Activated T-helper 17 cell treated with anti-CD3 and anti-CD28 coated beads, Interleukin-2, amount 50 U/mL, for 72 hours (primary cell): ENCODE results near the gene TMED3. TPM values are rescaled to one million over a fixed set of nuclear protein-coding genes. Genes with fewer than 3 reads are reported as not detected.

Experiments
- ATAC-seq: fragments of 150-1000 bp; cut with Tn5 transposase; replicated peaks from 2 replicates; pipeline ENCODE4 v1.10.0; 2021; ENCODE audit warnings: mild to moderate bottlenecking, moderate library complexity
- H3K27ac Mint-ChIP-seq: one replicate; pipeline ENCODE4 v1.8.0; 2022; ENCODE audit warnings: mixed read lengths
- H3K27me3 Mint-ChIP-seq: one replicate; pipeline ENCODE4 v1.8.0; 2022; ENCODE audit warnings: mixed read lengths
- H3K36me3 Mint-ChIP-seq: one replicate; pipeline ENCODE4 v1.8.0; 2022; ENCODE audit warnings: low read depth, mild to moderate bottlenecking, mixed read lengths
- H3K4me1 Mint-ChIP-seq: one replicate; pipeline ENCODE4 v1.8.0; 2022; ENCODE audit warnings: mixed read lengths
- H3K4me3 Mint-ChIP-seq: one replicate; pipeline ENCODE4 v1.8.0; 2022; ENCODE audit warnings: mild to moderate bottlenecking, mixed read lengths
- H3K9me3 Mint-ChIP-seq: one replicate; pipeline ENCODE4 v1.8.0; 2022; ENCODE audit warnings: mixed read lengths
- total RNA-seq, 2 donors: library from RNA; stranded (reverse); gene quantifications; one replicate each; pipeline ENCODE4 v1.2.3, GENCODE V29; 2022

The TMED3 gene
- total RNA-seq: 10 to 100 TPM; 41.1 to 54.1 TPM

DNA sequence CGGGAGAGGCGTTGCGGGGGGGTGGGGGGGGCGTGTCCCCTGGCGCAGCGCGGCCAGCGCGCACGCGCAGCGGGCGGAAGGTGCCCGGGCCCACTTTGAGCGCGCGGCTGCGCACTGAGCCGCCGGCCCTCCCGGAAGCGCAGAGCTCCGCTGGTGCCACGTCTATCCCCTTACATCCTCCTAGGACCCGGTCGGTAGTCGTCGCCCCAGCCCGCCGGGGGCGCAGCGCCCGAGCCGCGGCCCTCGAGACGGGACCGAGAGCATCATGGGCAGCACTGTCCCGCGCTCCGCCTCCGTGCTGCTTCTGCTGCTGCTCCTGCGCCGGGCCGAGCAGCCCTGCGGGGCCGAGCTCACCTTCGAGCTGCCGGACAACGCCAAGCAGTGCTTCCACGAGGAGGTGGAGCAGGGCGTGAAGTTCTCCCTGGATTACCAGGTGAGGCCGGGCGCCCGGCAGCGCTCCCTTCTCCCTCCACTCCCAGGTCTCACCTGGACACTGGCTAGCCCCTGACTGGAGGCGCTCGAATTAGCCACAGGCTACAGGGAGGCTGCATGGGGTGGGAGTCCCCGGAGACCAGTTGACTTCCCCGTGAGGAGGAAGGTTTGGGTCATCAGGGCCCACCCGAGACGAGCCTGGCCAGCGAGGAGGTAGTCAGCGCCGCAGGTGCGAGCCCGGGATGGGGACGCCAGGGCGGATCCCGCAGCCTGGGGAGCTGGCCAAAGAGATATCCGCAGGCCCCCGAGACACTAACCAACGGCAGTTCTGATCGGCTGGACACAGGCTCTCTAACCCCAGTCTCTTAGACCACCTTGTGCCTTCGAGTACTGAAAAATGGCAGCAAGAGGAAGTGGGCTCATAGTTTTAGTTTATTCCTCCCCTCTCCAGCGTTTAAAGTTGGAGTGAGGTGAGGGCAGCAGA is at the start of gene TMED3:
TMED3 (plus strand) TSS at position 128 of the 916 bp plus-strand sequence; CDS start at position 266, 138 bp downstream.
- H3K4me1 Mint-ChIP-seq: peaks cover 21% of the 10 kb centered on the region
- peak within 1 kb of the TSS; percentile 78 for H3K27ac Mint-ChIP-seq
- peaks cover 39% of the 10 kb centered on the region for H3K36me3 Mint-ChIP-seq
- peak within 1 kb of the TSS; percentile 86 for H3K4me3 Mint-ChIP-seq
- peaks cover 4% of the 10 kb centered on the region for H3K27me3 Mint-ChIP-seq
- no peaks in the 10 kb centered on the region for H3K9me3 Mint-ChIP-seq
- ATAC-seq: peak; percentile 98

DNA sequence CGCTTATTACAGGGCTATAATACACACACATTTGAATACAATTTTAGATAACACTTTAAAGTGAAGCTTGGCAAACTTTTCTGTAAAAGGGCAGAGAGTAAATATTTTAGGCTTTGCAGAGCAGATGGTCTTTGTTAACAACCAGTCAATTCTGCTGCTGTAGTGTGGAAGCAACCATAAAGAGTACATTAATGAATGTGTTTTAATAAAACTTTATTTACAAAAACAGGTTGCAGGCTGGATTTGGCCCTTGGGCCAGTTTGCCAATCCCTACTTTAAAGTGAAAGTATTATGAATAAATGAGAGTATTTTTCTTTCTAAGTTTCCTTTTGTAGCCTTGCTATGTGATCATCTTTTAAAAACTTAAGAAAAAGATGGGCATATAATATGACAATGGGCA is 49.1 kb upstream of the TMED3 start:
- H3K4me1 Mint-ChIP-seq: no peaks in the 10 kb centered on the region
- H3K9me3 Mint-ChIP-seq: peaks cover 5% of the 10 kb centered on the region
- H3K4me3 Mint-ChIP-seq: no peak overlapping the region
- ATAC-seq: no peak
- H3K27me3 Mint-ChIP-seq: peaks cover 21% of the 10 kb centered on the region
- H3K36me3 Mint-ChIP-seq: no peaks in the 10 kb centered on the region
- H3K27ac Mint-ChIP-seq: no peak overlapping the region

DNA sequence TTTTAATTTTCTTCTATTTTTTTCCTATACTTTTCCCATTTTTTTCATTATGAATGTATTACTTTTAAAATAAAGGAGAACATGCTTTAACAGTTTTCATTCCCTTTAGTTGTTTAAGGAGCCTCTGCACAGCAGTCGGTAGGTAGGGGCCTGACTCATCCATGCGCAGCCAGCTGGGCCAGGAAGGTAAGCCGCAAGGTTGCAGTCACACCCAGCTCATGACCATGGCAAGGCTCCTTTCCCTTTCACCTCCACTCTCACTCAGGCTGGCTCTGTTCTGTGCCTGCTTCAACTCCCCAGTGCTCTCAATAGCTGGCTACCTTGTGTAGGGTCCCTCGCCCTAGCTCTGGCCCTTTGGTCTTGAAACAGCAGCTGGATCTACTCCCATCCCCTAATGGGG is 45.7 kb upstream of the TMED3 start:
- ATAC-seq: no peak
- Mint-ChIP-seq H3K27ac (no peak overlapping the region), H3K27me3 (peaks cover 33% of the 10 kb centered on the region), H3K36me3 (no peaks in the 10 kb centered on the region), H3K4me3 (no peak overlapping the region), H3K9me3 (no peaks in the 10 kb centered on the region), H3K4me1 (no peaks in the 10 kb centered on the region)

DNA sequence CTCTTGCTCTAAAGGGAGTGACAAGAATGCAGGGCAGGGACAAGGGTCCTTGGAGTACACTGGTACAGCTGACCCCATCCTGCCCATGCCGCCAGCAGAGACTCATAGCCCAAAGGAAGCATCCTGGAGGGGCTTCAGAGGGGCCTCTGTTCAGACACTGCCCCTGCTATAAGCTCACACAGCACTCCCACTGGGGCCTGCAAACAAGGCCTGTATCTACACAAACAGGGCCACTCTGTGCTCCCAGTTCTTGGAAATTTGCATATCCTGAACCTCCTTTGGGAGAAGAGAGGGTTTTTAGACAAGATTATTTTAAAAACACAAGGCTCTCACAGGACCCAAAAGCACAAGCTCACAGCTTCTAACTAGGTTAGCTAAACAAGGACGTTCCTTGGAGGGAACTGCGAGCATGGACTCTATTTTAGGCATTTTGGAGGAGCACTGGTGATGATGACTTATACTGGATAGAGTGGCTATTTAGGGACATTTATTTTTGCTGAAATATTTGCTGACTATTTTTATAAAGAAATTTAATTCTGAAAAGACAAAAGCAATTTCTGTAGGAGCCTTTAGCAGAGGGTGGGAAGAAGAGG is 44.8 kb upstream of the TMED3 start:
- no peak for ATAC-seq
- Mint-ChIP-seq H3K4me3 (no peak overlapping the region), H3K27ac (no peak overlapping the region), H3K4me1 (no peaks in the 10 kb centered on the region), H3K9me3 (no peaks in the 10 kb centered on the region), H3K36me3 (no peaks in the 10 kb centered on the region), H3K27me3 (peaks cover 30% of the 10 kb centered on the region)

DNA sequence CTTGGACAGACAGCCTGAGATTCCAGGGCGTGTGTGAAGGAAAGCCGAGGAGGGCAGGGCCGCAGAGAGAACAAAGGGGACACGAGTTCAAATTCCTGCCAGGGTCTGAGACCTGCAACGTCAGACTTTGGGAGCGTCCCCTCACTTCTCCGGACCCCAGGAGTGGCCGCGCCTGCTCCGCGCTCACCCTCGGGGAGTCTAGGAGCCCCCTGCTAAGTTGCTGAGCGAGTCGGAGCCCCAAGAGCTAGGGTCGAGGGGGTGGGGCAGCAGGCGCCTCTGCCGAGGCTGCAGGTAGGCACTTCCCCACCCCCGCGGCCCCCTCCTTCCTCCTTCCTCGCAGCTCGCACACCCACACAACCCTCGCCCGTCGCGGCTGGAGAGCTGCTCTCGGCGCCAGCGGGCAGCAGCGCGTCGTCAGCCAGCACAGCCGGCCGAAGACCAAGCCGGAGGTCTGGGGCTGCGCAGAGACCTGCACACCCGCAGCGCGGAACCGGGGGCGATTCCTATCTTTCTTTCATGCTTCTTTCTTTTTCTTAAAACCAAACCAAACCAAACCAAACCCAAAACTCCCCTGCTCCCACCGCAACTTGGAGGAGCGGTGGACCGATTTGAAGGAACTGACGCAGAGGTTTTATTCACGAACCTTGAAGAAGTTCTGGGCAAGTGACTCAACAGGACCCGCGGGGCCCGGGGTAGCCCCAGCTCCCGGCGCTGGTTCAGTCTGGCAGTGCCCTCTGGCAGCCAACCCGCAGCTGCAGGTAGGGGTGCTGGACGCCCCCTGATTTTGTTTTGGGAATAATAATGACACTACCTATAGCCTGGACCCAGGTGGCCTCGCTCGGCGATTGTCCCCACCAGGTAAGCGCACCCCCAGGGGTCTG is 28.3 kb upstream of the TMED3 start, which contains the start of gene ANKRD34C:
ANKRD34C (plus strand) TSS at position 352 of the 881 bp plus-strand sequence. CDS start 10,563 bp downstream, outside the sequence.
- no peak within 1 kb of the TSS for H3K4me3 Mint-ChIP-seq
- H3K27me3 Mint-ChIP-seq: peaks cover 65% of the 10 kb centered on the region
- no peaks in the 10 kb centered on the region for H3K4me1 Mint-ChIP-seq
- H3K36me3 Mint-ChIP-seq: no peaks in the 10 kb centered on the region
- H3K27ac Mint-ChIP-seq: no peak within 1 kb of the TSS
- ATAC-seq: no peak
- peaks cover 5% of the 10 kb centered on the region for H3K9me3 Mint-ChIP-seq

DNA sequence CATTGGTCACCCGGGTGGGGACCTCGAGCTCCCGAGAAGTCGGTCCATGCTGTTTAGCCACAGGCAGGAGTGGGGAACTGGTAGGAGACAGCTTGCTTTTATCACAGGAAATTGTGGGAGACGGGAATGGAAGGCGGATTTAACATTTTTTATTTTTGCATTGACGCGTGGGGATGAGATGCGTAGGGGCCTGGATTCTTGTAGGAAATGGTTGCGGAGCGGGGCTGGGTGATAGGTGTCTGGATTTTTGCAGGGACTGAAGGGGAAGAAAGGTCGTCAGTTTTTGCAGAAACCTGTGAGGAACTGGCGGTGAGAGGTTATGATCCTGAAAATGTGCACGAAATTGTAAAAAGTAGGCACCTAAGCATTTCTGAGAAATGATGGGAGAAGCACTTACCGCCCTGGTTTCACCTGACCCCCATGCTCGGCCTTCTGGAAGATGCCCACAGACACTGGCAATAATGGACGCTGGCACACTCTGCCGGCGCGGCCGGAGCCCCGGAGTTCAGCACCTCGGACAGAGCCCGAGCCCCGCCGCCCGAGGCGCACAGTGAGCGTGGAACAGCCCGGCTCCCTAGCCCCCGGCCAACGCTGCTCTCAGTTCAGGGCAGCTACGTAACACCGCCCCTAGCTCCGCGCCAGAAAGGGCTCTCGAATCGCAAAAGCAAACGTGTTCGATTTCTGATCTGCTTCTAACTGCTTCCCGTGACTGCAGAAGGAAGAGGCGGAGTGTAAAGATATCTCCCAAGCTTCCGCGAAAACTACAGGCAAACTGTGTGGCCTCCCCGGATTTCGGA is 27.5 kb upstream of the TMED3 start:
- Mint-ChIP-seq H3K4me3 (no peak overlapping the region), H3K4me1 (no peaks in the 10 kb centered on the region), H3K36me3 (no peaks in the 10 kb centered on the region), H3K9me3 (peaks cover 5% of the 10 kb centered on the region), H3K27ac (no peak overlapping the region), H3K27me3 (peaks cover 67% of the 10 kb centered on the region)
- peak; percentile 32 for ATAC-seq

DNA sequence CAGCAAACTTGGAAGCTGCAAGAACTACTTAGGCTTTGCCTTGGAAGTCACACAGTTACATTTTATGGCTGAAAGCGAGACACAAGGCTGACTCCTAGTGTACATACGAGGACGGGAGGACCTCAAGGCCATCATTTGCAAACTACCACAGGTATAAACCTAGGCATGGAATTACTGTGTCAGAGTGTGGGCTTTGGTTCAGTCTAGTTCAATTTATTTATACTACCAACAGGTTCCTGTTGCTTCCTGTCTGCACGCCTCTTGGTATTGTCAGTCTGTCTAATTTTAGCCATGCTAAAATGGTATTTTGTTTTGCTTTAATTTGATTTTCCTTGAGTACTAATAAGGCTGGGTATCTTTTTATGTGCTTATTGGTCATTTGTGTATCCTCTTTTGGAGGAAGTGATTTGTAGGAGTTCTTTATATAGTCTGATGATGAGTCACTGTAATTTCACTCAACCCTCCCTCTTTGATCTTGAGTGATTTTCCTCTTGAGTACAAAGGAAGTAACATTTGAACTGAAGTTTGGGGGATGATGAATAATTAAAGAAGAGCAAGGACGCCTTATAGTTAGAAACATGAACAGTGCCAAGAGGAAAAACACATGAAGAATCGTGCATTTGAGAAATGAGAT is 20.2 kb upstream of the TMED3 start:
- Mint-ChIP-seq H3K4me3 (no peak overlapping the region), H3K27ac (peak overlapping the region; percentile 1), H3K27me3 (peaks cover 34% of the 10 kb centered on the region), H3K9me3 (no peaks in the 10 kb centered on the region), H3K36me3 (no peaks in the 10 kb centered on the region), H3K4me1 (peaks cover 5% of the 10 kb centered on the region)
- ATAC-seq: no peak

DNA sequence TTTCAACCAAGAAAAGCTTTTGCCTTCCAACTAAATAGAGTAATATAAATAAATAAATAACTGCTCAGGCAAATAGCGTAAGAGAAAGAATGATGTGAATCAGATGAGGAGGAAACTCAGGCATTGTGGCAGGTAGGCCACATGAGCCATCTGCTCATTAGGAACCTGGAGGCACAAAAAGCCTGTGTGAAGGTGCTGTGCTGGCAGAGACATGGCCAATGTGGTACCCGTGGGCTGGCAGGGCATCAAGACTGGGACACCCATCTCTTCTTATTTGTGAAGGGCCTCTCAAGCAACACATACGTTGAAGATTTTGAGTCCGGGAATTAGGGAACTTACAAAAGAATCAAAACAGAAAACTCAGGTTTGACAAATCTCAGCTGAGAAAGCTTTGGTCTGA is 18.9 kb upstream of the TMED3 start:
- no peak overlapping the region for H3K4me3 Mint-ChIP-seq

DNA sequence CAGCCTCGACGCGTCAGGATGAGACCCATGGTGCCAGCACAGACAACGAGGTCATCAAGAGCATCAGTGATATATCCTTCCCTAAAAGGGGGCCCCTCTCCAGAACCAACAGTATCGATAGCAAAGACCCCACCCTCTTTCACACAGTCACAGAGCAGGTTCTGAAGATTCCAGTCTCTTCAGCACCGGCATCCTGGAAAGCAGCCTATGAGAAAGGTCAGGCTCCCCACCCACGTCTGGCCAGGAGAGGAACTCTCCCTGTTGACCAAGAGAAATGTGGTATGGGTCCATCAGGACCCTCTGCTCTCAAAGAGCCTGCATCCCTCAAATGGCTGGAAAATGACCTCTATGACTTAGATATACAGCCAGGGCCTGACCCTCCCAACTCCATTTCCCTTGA is 16.8 kb upstream of the TMED3 start:
- H3K4me1 Mint-ChIP-seq: peaks cover 5% of the 10 kb centered on the region
- no peaks in the 10 kb centered on the region for H3K9me3 Mint-ChIP-seq
- H3K27me3 Mint-ChIP-seq: peaks cover 21% of the 10 kb centered on the region
- ATAC-seq: no peak
- H3K4me3 Mint-ChIP-seq: no peak overlapping the region
- H3K36me3 Mint-ChIP-seq: no peaks in the 10 kb centered on the region
- no peak overlapping the region for H3K27ac Mint-ChIP-seq

More for the DNA sequence above, 18.9 kb upstream of the TMED3 start:
- H3K4me1 Mint-ChIP-seq: peaks cover 5% of the 10 kb centered on the region
- peaks cover 31% of the 10 kb centered on the region for H3K27me3 Mint-ChIP-seq
- no peaks in the 10 kb centered on the region for H3K36me3 Mint-ChIP-seq
- H3K27ac Mint-ChIP-seq: no peak overlapping the region
- H3K9me3 Mint-ChIP-seq: no peaks in the 10 kb centered on the region
- ATAC-seq: no peak

DNA sequence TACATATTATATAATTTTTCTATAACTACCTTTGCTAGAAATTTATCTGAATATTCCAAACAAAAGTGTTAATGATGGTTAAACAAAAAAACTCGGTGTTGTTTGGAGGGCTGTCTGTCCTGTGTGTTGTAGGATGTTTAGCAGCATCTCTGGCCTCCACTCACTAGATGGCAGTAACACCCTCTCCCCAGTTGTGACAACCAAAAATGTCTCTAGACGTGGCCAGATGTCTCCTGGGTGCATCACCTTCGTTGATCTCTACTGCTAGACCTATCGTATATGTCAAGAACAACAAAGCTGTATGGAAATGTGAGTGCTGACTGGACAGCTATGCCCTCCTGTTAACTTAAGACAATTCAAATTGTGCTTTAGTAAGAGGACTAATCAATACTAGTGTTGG is 14.3 kb upstream of the TMED3 start:
- Mint-ChIP-seq H3K4me1 (no peaks in the 10 kb centered on the region), H3K27ac (no peak overlapping the region), H3K36me3 (no peaks in the 10 kb centered on the region), H3K4me3 (no peak overlapping the region), H3K27me3 (peaks cover 15% of the 10 kb centered on the region), H3K9me3 (no peaks in the 10 kb centered on the region)
- no peak for ATAC-seq

DNA sequence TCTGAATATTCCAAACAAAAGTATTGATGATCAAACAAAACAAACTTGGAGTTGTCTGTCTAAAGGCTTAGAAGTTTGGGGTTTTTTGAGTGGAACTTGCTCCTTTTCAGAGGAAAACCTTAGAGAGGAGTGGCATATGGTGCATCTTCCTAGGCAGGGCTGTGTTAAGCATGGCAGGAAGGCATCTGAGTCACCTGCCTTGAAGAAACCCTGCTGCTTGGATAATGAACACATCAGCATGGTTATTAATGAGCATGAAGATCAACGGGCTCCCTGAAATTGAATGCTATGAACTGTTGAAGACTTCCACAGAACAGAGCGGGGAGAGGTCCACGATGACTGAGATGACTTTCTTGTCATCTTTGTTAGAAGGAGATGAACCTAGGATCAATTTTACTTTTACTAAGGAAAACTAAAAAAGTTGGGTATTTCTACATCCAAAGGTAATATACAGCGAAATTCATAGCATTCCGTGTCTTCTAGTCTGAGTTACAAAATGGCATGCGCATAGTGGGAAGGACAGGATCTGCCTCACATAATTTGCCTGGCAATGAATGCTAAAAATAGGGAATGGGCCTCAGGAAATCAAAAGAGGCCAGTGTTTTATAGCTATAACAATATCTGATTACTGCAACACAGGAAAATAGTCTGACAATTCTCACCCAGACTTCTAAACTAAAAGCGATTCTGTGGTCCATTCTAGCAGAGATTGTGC is 11.6 kb upstream of the TMED3 start:
- Mint-ChIP-seq H3K36me3 (no peaks in the 10 kb centered on the region), H3K9me3 (no peaks in the 10 kb centered on the region), H3K4me3 (no peak overlapping the region)

DNA sequence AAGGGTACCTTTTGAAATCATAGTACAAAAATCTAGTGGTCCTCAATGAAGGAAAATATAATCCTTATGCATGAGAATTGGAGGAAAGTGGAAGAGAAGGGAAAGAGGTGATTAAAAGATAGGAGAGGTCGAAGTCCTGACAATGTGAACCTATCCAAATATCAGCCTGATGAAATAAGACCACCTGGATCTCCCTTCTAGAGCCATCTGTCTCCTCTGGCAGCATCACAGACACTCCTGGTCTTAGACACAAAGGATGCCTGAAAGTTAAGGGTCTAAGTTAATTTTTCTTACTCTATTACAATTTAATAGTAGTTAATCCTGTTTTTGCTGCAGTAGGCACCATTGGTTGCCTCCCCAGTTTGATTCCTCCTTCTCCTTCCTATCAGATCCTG is 11.1 kb upstream of the TMED3 start:
- H3K27ac Mint-ChIP-seq: no peak overlapping the region
- peaks cover 26% of the 10 kb centered on the region for H3K27me3 Mint-ChIP-seq
- no peaks in the 10 kb centered on the region for H3K36me3 Mint-ChIP-seq
- no peaks in the 10 kb centered on the region for H3K4me1 Mint-ChIP-seq
- H3K9me3 Mint-ChIP-seq: no peaks in the 10 kb centered on the region
- no peak for ATAC-seq
- no peak overlapping the region for H3K4me3 Mint-ChIP-seq

More for the DNA sequence above, 11.6 kb upstream of the TMED3 start:
- ATAC-seq: no peak
- Mint-ChIP-seq H3K4me1 (no peaks in the 10 kb centered on the region), H3K27ac (no peak overlapping the region), H3K27me3 (peaks cover 21% of the 10 kb centered on the region)

DNA sequence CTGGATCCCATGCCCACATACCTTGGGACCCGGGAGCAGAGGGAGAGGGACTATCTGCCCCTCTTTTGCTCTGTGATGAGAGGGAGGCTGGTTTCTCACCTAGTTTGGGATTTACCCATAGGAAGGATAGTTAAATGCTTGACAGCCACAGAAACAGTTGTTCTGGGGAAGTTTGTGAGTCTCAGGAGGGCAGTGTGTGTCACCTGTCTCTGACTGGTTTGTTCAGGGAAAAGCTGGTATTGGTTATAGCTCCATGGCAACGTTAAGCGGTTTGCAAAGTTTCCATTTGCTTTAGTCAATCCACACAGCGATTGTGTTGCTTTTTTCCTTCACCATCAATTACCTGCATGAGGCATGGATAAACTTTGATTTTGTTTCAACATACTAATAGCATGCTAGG is 3.7 kb upstream of the TMED3 start:
- Mint-ChIP-seq H3K36me3 (no peaks in the 10 kb centered on the region), H3K9me3 (no peaks in the 10 kb centered on the region), H3K4me1 (peaks cover 2% of the 10 kb centered on the region), H3K4me3 (no peak overlapping the region), H3K27ac (no peak overlapping the region), H3K27me3 (peaks cover 24% of the 10 kb centered on the region)
- ATAC-seq: no peak
